Measurements from ENCODE around the gene TLE4.

- TF ChIP-seq CTCF (IDR thresholded peaks at IDR 0.05) (no peak), ZFX (IDR thresholded peaks at IDR 0.05; ENCODE audit: borderline replicate concordance) (no peak)
These were observed 174.1 kb downstream of the TLE4 start for GRCh38 chr9:79745752-79746336.
